NCI-H1417 treated with DMSO at 0.1 percent for 48 hours (cell line): ENCODE measurements around the gene KIF19.
"Not testable (repeated sequence)": the region's sequence is repeated elsewhere in the genome, so short reads cannot be mapped to it uniquely, and the experiment has no call there.

Experiments used
- DNase-seq: peaks from one replicate; lab custom pipeline; 2025; lab: John Stamatoyannopoulos, UW

KIF19 gene

GRCh38 chr17:74389937-74390679, 64.1 kb downstream of the KIF19 start:
- no peak for DNase-seq

GRCh38 chr17:74390680-74391653, 64.9 kb downstream of the KIF19 start:
- DNase-seq = no peak

- no peak for DNase-seq
These were observed 65.7 kb downstream of the KIF19 start for GRCh38 chr17:74391771-74392170.

- no peak for DNase-seq
These were observed 66.8 kb downstream of the KIF19 start for GRCh38 chr17:74392848-74393247.

- no peak for DNase-seq
These were observed 67.4 kb downstream of the KIF19 start for GRCh38 chr17:74393346-74393942.

GRCh38 chr17:74394275-74394950, 68.4 kb downstream of the KIF19 start:
- no peak for DNase-seq

GRCh38 chr17:74394977-74395376, 69.0 kb downstream of the KIF19 start:
- no peak for DNase-seq

GRCh38 chr17:74396567-74396966, 70.5 kb downstream of the KIF19 start:
- no peak for DNase-seq

GRCh38 chr17:74402048-74402447, 76.0 kb downstream of the KIF19 start:
- DNase-seq = no peak

GRCh38 chr17:74403512-74404137, 77.6 kb downstream of the KIF19 start:
- no peak for DNase-seq

- no peak for DNase-seq
These were observed 78.2 kb downstream of the KIF19 start for GRCh38 chr17:74404218-74404617.

GRCh38 chr17:74404789-74405188, 78.8 kb downstream of the KIF19 start:
- DNase-seq = no peak

- not testable (repeated sequence) for DNase-seq
These were observed 79.3 kb downstream of the KIF19 start for GRCh38 chr17:74405311-74405710.
